ENCODE results near the gene PCP4. TPM values are rescaled to one million over a fixed set of nuclear protein-coding genes. Genes with fewer than 3 reads are reported as not detected.

Gene PCP4
- total RNA-seq, 1 donor from 2014 or later = 20.3 TPM

- peaks cover 9% of the 10 kb centered on the region for H3K4me1 Mint-ChIP-seq (ENCODE audit: unreplicated experiment)
- H3K27me3 Mint-ChIP-seq = peaks cover 3% of the 10 kb centered on the region
- H3K27ac Mint-ChIP-seq = no peak overlapping the region
- no peak overlapping the region for H3K4me3 Mint-ChIP-seq
- H3K36me3 Mint-ChIP-seq = no peaks in the 10 kb centered on the region
- TF ChIP-seq, protein P1, sequence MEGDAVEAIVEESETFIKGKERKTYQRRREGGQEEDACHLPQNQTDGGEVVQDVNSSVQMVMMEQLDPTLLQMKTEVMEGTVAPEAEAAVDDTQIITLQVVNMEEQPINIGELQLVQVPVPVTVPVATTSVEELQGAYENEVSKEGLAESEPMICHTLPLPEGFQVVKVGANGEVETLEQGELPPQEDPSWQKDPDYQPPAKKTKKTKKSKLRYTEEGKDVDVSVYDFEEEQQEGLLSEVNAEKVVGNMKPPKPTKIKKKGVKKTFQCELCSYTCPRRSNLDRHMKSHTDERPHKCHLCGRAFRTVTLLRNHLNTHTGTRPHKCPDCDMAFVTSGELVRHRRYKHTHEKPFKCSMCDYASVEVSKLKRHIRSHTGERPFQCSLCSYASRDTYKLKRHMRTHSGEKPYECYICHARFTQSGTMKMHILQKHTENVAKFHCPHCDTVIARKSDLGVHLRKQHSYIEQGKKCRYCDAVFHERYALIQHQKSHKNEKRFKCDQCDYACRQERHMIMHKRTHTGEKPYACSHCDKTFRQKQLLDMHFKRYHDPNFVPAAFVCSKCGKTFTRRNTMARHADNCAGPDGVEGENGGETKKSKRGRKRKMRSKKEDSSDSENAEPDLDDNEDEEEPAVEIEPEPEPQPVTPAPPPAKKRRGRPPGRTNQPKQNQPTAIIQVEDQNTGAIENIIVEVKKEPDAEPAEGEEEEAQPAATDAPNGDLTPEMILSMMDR (conservative IDR thresholded peaks at IDR 0.05) = no peak
- no peak for DNase-seq (ENCODE audit: extremely low spot score, unreplicated experiment)
- peaks cover 6% of the 10 kb centered on the region for H3K9me3 Mint-ChIP-seq
Measured at GRCh38 chr21:39863111-39863510, 4.1 kb upstream of the PCP4 start.

- DNase-seq (ENCODE audit: extremely low spot score, unreplicated experiment) = no peak
- H3K4me3 Mint-ChIP-seq = no peak overlapping the region
- H3K9me3 Mint-ChIP-seq = no peaks in the 10 kb centered on the region
- H3K4me1 Mint-ChIP-seq (ENCODE audit: unreplicated experiment) = peaks cover 20% of the 10 kb centered on the region
- TF ChIP-seq, protein P1 (conservative IDR thresholded peaks at IDR 0.05) = no peak
- H3K27me3 Mint-ChIP-seq = peaks cover 3% of the 10 kb centered on the region
- no peaks in the 10 kb centered on the region for H3K36me3 Mint-ChIP-seq
- no peak overlapping the region for H3K27ac Mint-ChIP-seq
Measured at GRCh38 chr21:39866093-39866492, 1.1 kb upstream of the PCP4 start.

DNA sequence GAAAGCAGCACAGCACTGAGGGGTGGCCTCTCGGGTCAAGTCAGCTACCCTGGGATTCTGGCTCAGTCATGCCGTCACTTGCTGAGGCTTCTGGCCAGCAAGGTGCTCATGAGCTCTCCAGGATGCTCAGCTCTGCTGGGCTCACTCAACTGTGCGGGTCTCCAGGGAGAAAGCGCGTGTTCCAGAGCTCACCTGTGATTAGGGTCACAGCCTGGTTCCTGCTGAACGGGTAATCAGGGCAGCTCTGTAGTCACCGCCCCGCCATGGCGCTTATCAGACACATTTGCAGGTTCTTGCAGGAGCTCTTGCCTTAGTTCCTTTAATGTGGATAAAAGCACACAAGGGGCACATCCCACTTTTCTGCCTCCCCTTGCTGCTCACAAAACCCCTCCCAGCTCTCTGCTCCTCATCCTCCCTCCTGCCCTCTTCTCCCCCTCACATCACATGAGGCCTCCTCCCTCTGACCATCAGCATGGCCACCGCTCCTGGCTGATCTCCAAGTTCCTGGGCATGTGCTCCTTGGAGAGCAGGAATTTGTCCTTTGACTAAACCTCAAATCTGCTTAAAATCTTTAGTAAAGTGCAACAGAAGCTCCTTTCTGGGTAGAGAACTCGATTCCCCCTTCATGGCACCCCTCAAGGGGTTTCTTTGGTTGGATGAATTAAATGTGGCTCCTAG is 2.0 kb downstream of the PCP4 start:
- TF ChIP-seq, protein P1 (conservative IDR thresholded peaks at IDR 0.05) = no peak
- Mint-ChIP-seq H3K4me3 (no peak overlapping the region), H3K9me3 (no peaks in the 10 kb centered on the region), H3K27me3 (peaks cover 3% of the 10 kb centered on the region), H3K27ac (no peak overlapping the region), H3K4me1 (ENCODE audit: unreplicated experiment) (peaks cover 24% of the 10 kb centered on the region), H3K36me3 (peaks cover 3% of the 10 kb centered on the region)
- no peak for DNase-seq (ENCODE audit: extremely low spot score, unreplicated experiment)

DNA sequence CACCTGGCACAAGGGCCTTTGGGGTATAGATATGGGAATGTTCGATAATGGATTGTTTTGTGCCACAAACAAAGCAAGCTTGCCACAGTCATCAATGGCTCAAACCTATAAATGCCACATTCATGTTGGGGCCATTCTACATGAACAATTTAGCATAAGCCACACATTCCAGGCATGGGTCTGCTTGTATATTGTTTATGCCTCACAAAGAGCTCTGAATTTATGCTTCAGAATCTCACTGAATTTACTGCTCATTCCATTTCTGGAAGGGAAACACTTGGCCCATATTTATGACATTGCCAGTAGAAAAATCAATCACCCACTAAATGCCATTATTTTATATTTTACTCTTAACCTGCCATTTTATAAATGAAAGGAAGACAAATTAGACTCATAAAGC is 6.4 kb downstream of the PCP4 start:
- Mint-ChIP-seq H3K4me3 (no peak overlapping the region), H3K27ac (no peak overlapping the region), H3K4me1 (ENCODE audit: unreplicated experiment) (peaks cover 15% of the 10 kb centered on the region), H3K36me3 (peaks cover 3% of the 10 kb centered on the region), H3K27me3 (no peaks in the 10 kb centered on the region), H3K9me3 (no peaks in the 10 kb centered on the region)
- DNase-seq (ENCODE audit: extremely low spot score, unreplicated experiment) = no peak
- TF ChIP-seq, protein P1 (conservative IDR thresholded peaks at IDR 0.05) = no peak

DNA sequence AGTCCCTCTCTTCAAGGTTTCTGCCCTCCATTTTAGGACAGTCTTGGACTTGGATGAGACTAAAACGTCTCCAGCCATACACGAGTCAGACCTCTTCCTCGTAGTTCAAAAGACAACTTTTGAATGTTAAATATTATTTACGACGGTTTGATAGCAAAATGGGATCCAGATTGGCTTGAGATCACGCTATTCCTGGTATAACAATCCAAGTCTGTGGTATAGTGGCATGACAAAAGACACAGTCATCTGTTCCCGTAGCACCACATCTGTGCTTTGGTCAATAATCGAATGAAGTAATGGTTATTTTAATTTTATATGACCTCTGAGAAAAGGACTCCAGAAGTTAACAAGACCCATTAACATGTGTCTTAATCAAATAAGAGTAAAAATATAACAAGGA is 7.0 kb downstream of the PCP4 start:
- H3K36me3 Mint-ChIP-seq = peaks cover 3% of the 10 kb centered on the region
- no peak overlapping the region for H3K27ac Mint-ChIP-seq
- no peaks in the 10 kb centered on the region for H3K9me3 Mint-ChIP-seq
- no peak for DNase-seq (ENCODE audit: extremely low spot score, unreplicated experiment)
- no peak overlapping the region for H3K4me3 Mint-ChIP-seq
- TF ChIP-seq, protein P1 (conservative IDR thresholded peaks at IDR 0.05) = no peak
- H3K4me1 Mint-ChIP-seq (ENCODE audit: unreplicated experiment) = peaks cover 15% of the 10 kb centered on the region
- H3K27me3 Mint-ChIP-seq = no peaks in the 10 kb centered on the region
